ENCODE measurements around the gene C2CD4A. TPM values are rescaled to one million over a fixed set of nuclear protein-coding genes. Genes with fewer than 3 reads are reported as not detected.

Gene C2CD4A
- total and polyA plus RNA-seq, 2 of the 4 experiments (the other 2 are of a cell fraction): not detected

DNA sequence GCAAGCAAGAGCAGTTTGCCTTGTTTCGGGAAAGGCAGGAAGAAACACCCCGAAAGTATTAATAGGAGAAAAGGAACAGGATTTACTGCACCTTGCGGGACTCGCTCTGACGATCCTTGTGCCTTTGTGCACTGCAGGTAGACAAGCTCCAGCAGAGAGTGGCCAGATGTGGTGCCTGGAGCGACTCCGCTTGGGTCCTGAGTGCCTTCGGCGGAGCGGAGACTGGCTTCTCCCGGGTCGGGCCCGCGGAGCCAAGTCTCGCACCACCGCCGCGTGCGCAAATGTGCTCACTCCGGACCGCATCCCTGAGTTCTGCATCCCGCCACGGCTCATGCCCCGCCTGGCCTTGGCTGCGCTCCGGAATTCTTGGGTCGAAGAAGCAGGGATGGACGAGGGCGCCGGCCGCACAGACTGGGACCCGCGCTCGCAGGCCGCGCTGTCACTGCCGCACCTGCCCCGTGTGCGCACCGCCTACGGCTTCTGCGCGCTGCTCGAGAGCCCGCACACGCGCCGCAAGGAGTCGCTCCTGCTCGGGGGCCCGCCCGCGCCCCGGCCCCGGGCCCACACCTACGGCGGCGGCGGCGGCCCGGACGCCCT, 769 bp downstream of the C2CD4A start:
- Histone ChIP-seq H3K56ac (ENCODE audit: extremely low read depth, insufficient read depth, low read length) (no peak overlapping the region), H4K20me1 (ENCODE audit: insufficient read depth, low read length) (no peaks in the 10 kb centered on the region), H3K18ac (ENCODE audit: low read depth, low read length) (no peak overlapping the region), H4K91ac (ENCODE audit: insufficient read depth, low read depth, low read length) (no peak overlapping the region), H3K36me3 (ENCODE audit: control insufficient read depth, insufficient read depth, low read length) (no peaks in the 10 kb centered on the region), H3K14ac (replicated peaks; ENCODE audit: low read depth, low read length) (no peak overlapping the region), H3K23ac (ENCODE audit: low read depth, low read length) (no peak overlapping the region), H3K79me1 (ENCODE audit: low read depth in 1 of 2, low read length in 2 of 2) (no peaks in the 10 kb centered on the region), H2AFZ (replicated peaks; ENCODE audit: low read length, poor library complexity) (peak overlapping the region; percentile 73), H3K4me3 (ENCODE audit: insufficient read depth, low read depth, low read length) (peak overlapping the region; percentile 23), H2AK5ac (ENCODE audit: low read depth, low read length) (no peak overlapping the region), H2AK9ac (replicated peaks; ENCODE audit: low read depth, low read length, poor library complexity) (no peak overlapping the region), H4K8ac (ENCODE audit: low read depth in 2 of 2, low read length in 2 of 2) (no peak overlapping the region), H3K4ac (ENCODE audit: low read depth, low read length) (no peak overlapping the region), H2BK5ac (ENCODE audit: low read depth, low read length, poor library complexity, severe bottlenecking) (no peak overlapping the region), H3K9ac (ENCODE audit: low read depth, low read length) (no peak overlapping the region), H2BK120ac (ENCODE audit: low read depth, low read length) (no peak overlapping the region), H2BK20ac (ENCODE audit: low read depth, low read length) (no peak overlapping the region), H4K5ac (ENCODE audit: low read depth, low read length) (no peak overlapping the region), H3K4me2 (ENCODE audit: low read depth, low read length) (peak overlapping the region; percentile 68), H3K27ac (ENCODE audit: insufficient read depth, low read length) (no peak overlapping the region), H2BK15ac (ENCODE audit: low read depth, low read length) (no peak overlapping the region), H3K9me1 (ENCODE audit: insufficient read depth, low read length) (no peaks in the 10 kb centered on the region), H3K27me3 (ENCODE audit: control insufficient read depth, insufficient read depth, low read length) (peaks cover 37% of the 10 kb centered on the region), H3K4me1 (ENCODE audit: control insufficient read depth, insufficient read depth, low read length) (no peaks in the 10 kb centered on the region), H3K9me3 (ENCODE audit: control insufficient read depth, insufficient read depth, low read length) (no peaks in the 10 kb centered on the region)
- in situ Hi-C loops (cut with MboI; ENCODE audit: low sequenced_read_pairs) (loop anchor here (5.0 kb wide), 1 partner anchor 190 kb away; no protein-coding TSS in a partner anchor), intact Hi-C loops (cut with micrococcal nuclease) (loop anchor here (10.0 kb wide), 1 partner anchor 187 kb away; no protein-coding TSS in a partner anchor), dilution Hi-C loops (cut with HindIII; ENCODE audit: low sequenced_read_pairs, unreplicated experiment) (no loop called here)
- ATAC-seq (ENCODE audit: low read depth): peak; percentile 7; the same call in 1 of the 2 replicates
- no TSS peak for BruUV-seq (replicated peaks)
- TF ChIP-seq FOS (IDR thresholded peaks at IDR 0.05; ENCODE audit: low read depth, low read length): no peak
- TF ChIP-seq SMC3 (IDR thresholded peaks at IDR 0.05; ENCODE audit: low read depth, low read length): no peak
- TF ChIP-seq RCOR1 (IDR thresholded peaks at IDR 0.05; ENCODE audit: insufficient replicate concordance, low read length): no peak
- TF ChIP-seq MAZ (IDR thresholded peaks at IDR 0.05; ENCODE audit: borderline replicate concordance, low read depth, low read length): no peak
- TF ChIP-seq, protein P1, sequence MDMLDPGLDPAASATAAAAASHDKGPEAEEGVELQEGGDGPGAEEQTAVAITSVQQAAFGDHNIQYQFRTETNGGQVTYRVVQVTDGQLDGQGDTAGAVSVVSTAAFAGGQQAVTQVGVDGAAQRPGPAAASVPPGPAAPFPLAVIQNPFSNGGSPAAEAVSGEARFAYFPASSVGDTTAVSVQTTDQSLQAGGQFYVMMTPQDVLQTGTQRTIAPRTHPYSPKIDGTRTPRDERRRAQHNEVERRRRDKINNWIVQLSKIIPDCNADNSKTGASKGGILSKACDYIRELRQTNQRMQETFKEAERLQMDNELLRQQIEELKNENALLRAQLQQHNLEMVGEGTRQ (IDR thresholded peaks at IDR 0.05; ENCODE audit: low read depth, low read length): no peak
- TF ChIP-seq, protein P2, sequence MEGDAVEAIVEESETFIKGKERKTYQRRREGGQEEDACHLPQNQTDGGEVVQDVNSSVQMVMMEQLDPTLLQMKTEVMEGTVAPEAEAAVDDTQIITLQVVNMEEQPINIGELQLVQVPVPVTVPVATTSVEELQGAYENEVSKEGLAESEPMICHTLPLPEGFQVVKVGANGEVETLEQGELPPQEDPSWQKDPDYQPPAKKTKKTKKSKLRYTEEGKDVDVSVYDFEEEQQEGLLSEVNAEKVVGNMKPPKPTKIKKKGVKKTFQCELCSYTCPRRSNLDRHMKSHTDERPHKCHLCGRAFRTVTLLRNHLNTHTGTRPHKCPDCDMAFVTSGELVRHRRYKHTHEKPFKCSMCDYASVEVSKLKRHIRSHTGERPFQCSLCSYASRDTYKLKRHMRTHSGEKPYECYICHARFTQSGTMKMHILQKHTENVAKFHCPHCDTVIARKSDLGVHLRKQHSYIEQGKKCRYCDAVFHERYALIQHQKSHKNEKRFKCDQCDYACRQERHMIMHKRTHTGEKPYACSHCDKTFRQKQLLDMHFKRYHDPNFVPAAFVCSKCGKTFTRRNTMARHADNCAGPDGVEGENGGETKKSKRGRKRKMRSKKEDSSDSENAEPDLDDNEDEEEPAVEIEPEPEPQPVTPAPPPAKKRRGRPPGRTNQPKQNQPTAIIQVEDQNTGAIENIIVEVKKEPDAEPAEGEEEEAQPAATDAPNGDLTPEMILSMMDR (conservative IDR thresholded peaks at IDR 0.05; ENCODE audit: low read depth, low read length): no peak
- CTCF ChIA-PET: interaction anchor here (0.6 kb wide), 1 partner anchor 1422 kb away, joined by 3 read pairs; no protein-coding TSS in a partner anchor
- DNase-seq: no peak
- POLR2A ChIA-PET (ENCODE audit: unreplicated experiment): no interaction called here
- WGBS, 2 experiments (ENCODE audit: extremely low coverage in 2 of 2, insufficient read length in 1 of 2): 10% methylated on average over 26 of the region's 62 CpGs; no CpG with 5 or more reads in 1 of the 2 experiments

Measured in IMR-90 (cell line).